H1 (cell line): ENCODE results near the gene RNF128. TPM values are rescaled to one million over a fixed set of nuclear protein-coding genes. Genes with fewer than 3 reads are reported as not detected.

Source experiments
- ATF3 ChIP-seq: IDR thresholded peaks from 2 replicates; pipeline ENCODE4 v1.6.1; 2011; ENCODE audit warnings: low read depth, mild to moderate bottlenecking, low read length; ENCODE audit not compliant: insufficient read depth
- EP300 ChIP-seq, 2 experiments: IDR thresholded peaks; 1 replicate in 1 of 2; 2 replicates in 1 of 2; pipeline ENCODE4 v1.6.1; 2011 to 2012; ENCODE audit warnings: low read depth in 2 of 2, low read length in 2 of 2, mild to moderate bottlenecking in 2 of 2, borderline replicate concordance in 1 of 2, inconsistent platforms in 1 of 2, moderate library complexity in 1 of 2
- EZH2 ChIP-seq: fragments of 200-600 bp; sonication (generic); IDR thresholded peaks from 2 replicates; pipeline ENCODE4 v1.7.1; 2012; ENCODE audit warnings: low read depth, mild to moderate bottlenecking, moderate library complexity, low read length, inconsistent platforms; ENCODE audit not compliant: severe bottlenecking
- MAX ChIP-seq: IDR thresholded peaks from 2 replicates; pipeline ENCODE4 v1.6.1; 2012; ENCODE audit warnings: inconsistent platforms
- NRF1 ChIP-seq: IDR thresholded peaks from 2 replicates; pipeline ENCODE4 v1.6.1; 2011; ENCODE audit warnings: mild to moderate bottlenecking, low read depth, low read length, improper control_type of control experiment
- polyA plus RNA-seq, 7 experiments: library from polyadenylated mRNA; depleted of rRNA in 3 of 7; stranded (reverse) in 5 of 7; unstranded in 2 of 7; fragments of >200 nt in 5 of 7; fragments of 200-250 nt in 2 of 7; gene quantifications; 1 replicate in 5 of 7; 2 replicates in 1 of 7; 4 replicates in 1 of 7; pipeline versions ENCODE4 v1.2.1 to v1.2.3, GENCODE V29; 2011 to 2013; ENCODE audit warnings: missing spikeins in 2 of 7, mixed read lengths in 2 of 7
- total RNA-seq: library from RNA; stranded (reverse); fragmentation: NEBNext Ultra II Directional; extraction: Animal tissue kit (Norgen Biotek cat#: 25700); gene quantifications from 2 replicates; pipeline ENCODE4 v1.2.1, GENCODE V29; 2021

Gene RNF128
- total and polyA plus RNA-seq, 2 of the 8 experiments (the other 6 are each of a cell fraction or from before 2014, with no cell fraction given) = 0.74 to 2.0 TPM

GRCh38 chrX:106740193-106740780 is 13.8 kb downstream of the RNF128 start (continued):
- TF ChIP-seq NRF1 (no peak), EP300 (IDR thresholded peaks at IDR 0.05; ENCODE audit: borderline replicate concordance in 1 of 2, low read depth in 2 of 2, low read length in 2 of 2) (no peak), EZH2 (no peak), ATF3 (no peak), MAX (no peak)
